22Rv1 (cell line): ENCODE data around the gene LRRN4.

ENCODE experiments used
- CTCF ChIP-seq: fragments of 450-650 bp; IDR thresholded peaks from 2 replicates; pipeline ENCODE4 v1.5.1; 2017; ENCODE audit warnings: mild to moderate bottlenecking
- ZFX ChIP-seq: fragments of 450-650 bp; IDR thresholded peaks from 2 replicates; pipeline ENCODE4 v1.6.1; 2017; ENCODE audit warnings: antibody characterized with exemption, borderline replicate concordance

GRCh38 chr20:6094565-6094964 lies 40.7 kb upstream of the LRRN4 start:
- TF ChIP-seq CTCF = no peak
- TF ChIP-seq ZFX = no peak
